Measurements from ENCODE around the gene ITGA7. TPM values are rescaled to one million over a fixed set of nuclear protein-coding genes. Genes with fewer than 3 reads are reported as not detected.

The ITGA7 gene
- total RNA-seq, 1 donor from 2014 or later = 7.7 TPM

DNA sequence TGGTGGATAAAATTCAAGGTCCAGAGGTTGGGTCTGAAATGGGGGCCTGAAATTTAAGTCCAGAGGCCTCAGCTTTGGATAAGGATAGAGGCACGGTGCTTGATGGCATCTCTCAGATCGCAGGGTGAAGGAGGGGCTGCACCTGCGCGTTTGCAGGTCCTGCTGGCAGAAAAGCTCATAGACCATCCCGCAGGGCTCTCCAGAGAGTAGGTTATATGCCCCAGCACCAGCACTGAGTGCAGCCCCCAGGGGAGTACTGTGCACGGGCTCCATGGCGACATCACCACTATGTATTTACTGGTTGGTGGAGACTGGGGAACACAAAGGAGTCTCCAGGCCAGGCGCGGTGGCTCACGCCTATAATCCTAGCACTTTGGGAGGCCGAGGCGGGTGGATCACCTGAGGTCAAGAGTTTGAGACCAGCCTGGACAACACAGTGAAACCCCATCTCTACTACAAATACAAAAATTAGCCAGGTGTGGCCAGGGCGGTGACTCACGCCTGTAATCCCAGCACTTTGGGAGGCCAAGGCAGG lies 25.4 kb upstream of the ITGA7 start:
- TF ChIP-seq, protein P1, sequence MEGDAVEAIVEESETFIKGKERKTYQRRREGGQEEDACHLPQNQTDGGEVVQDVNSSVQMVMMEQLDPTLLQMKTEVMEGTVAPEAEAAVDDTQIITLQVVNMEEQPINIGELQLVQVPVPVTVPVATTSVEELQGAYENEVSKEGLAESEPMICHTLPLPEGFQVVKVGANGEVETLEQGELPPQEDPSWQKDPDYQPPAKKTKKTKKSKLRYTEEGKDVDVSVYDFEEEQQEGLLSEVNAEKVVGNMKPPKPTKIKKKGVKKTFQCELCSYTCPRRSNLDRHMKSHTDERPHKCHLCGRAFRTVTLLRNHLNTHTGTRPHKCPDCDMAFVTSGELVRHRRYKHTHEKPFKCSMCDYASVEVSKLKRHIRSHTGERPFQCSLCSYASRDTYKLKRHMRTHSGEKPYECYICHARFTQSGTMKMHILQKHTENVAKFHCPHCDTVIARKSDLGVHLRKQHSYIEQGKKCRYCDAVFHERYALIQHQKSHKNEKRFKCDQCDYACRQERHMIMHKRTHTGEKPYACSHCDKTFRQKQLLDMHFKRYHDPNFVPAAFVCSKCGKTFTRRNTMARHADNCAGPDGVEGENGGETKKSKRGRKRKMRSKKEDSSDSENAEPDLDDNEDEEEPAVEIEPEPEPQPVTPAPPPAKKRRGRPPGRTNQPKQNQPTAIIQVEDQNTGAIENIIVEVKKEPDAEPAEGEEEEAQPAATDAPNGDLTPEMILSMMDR (conservative IDR thresholded peaks at IDR 0.05; ENCODE audit: low read depth, low read length) = no peak
- no peak overlapping the region for H3K4me3 ChIP-seq (ENCODE audit: low read depth, low read length)
- DNase-seq (ENCODE audit: low read depth) = no peak

DNA sequence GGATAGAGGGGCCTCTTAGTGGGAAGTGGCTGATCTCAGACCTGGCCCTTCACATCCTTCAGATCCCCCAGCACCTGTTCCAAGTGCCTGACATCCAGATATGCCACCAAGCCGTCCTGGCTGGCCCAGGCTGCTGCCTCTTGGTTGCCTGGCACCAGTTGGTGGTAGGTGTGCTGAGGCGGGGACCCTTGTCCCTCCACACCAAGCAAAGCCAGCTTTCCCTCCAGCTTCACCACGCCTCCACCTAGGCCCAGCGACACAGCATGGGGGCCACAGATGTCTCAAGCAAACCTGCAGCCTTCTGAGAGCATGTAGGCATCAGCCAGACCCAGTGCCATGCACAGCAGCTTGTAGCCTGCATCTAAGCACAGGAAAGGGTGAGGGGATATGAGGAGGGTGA lies 24.6 kb upstream of the ITGA7 start:
- TF ChIP-seq, protein P1 (conservative IDR thresholded peaks at IDR 0.05; ENCODE audit: low read depth, low read length) = no peak
- no peak overlapping the region for H3K4me3 ChIP-seq (ENCODE audit: low read depth, low read length)
- DNase-seq (ENCODE audit: low read depth) = no peak

DNA sequence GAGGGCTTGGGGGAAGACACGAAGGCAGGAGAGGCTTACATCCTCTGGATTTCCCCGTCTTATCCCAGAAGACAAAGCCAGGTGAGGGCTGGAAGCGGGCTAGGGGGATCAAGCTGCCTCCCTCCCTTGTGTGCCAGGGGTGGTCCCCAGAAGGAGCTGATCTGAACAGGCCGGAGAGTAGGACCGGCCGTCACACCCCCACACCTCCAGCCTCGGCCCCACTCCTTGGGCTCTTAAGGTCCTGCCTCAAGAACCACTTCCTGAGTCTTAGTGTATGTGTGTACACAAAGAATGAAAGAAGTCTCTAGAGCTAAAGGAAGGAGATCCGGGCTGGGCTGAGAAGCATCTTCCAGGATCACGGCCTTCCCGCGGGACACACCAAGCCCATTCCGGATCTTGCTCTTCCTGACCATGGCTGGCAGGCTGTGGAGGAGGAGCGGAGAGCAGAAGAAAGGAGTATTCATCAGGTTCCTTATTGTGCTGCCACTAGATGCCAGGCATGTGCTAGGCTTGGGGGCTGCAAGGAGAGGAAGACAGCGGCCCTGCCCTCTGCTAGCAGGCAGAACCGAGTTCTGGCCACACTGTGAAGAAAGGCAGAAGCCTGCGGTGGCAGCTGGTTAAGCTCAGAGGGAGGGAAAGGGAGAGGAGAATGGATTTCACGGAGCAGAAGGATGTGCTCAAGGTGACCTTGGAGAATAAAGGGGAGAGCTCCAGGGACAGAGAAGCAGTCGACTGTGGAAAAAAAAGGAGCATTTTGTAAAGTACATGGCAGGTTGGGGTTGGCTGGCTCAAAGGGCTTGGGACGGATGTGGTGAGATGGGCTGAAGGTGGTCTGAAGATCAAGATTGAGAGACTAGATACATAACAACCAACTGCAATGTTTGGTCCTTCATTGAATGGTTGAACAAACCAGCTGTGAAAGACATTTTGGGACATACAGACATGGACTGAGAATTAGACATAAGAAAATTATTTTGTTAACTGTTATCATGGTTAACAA lies 22.4 kb upstream of the ITGA7 start:
- TF ChIP-seq, protein P1 (conservative IDR thresholded peaks at IDR 0.05; ENCODE audit: low read depth, low read length) = peak; percentile 25
- peak overlapping the region; percentile 70 for H3K4me3 ChIP-seq (ENCODE audit: low read depth, low read length)
- no peak for DNase-seq (ENCODE audit: low read depth)

DNA sequence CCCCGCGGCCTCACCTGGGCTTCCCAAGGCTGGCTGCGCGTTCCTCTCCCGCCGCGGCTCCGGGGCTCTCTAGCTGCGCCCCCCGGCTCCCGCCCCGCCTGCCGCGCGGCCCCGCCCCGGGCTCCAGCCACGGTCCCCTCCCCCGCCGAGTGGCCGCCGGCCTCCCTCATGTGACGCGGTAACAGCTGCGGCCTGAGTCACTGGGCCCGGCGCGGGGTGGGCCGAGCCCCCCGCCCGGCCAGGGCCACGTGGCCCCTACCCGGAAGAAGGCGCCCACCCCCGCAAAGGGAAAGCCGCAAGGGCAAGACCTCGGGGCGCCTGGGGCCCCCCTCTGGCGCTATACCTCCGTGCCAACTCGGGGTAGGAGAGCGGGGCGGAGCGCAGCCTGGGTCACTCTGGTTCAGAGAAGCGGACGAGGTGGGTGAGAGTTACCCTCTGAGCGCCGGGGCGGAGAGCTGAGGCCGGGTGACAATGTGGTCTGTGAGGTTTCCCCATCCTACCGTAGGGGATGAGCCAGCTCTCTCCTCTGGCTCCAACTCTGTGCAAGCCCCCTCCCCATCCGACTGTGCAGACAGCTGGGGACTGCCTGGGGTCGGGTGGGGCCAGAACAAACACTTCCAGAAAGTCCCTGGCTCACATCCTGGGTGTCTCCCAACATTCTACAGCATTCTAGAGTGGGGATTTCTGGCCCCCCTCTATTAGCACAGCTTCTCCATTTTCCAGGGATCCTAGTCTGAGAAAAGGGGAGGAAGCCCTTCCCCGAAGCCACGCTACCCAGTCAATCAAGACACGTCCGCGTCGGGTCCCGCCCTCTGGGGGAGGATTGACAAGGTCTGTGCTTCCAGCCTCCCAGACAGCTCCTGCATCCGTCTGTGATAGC lies 21.5 kb upstream of the ITGA7 start, which contains the start of gene CD63:
CD63 (minus strand) TSS at position 71 of the 880 bp plus-strand sequence. CDS start 668 bp downstream, outside the sequence.
- H3K4me3 ChIP-seq (ENCODE audit: low read depth, low read length) = peak within 1 kb of the TSS; percentile 70
- no peak for DNase-seq (ENCODE audit: low read depth)
- TF ChIP-seq, protein P1 (conservative IDR thresholded peaks at IDR 0.05; ENCODE audit: low read depth, low read length) = no peak

DNA sequence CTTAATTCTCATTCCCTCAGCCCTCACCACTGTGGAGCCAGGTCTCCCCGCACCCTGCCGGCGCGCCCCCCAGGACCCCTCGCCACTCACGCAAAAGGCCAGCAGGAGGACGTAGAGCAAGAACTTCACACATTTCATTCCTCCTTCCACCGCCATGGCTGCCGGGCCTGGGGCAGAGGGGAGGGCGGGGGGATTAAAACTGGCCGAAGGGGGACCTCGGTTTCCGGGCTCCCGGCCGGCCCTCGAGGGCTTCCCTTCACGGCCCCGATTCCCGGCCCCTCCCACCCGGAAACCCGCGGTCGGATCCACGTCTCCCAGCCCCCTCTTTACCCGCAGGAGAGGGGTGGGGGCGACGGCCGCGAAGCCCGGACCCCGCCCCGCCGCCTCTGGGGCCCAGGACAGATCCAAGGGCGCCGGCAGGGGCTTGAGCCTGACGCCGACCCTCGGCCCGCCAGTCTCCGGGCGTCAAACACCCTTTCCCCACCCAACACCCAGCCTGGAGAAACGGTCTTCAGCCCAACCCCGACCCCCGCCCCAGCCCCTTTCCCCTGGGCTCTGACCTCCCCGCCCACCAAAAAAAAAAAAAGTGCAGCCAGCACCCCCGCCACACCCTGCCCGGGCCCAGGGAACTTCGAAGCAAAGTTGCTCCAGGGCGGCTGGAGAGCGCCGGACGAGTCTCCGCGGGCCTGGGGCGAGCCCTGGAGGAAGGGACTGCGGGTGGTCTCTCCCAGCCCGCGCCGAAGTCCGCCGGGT lies 20.7 kb upstream of the ITGA7 start:
- TF ChIP-seq, protein P1 (conservative IDR thresholded peaks at IDR 0.05; ENCODE audit: low read depth, low read length) = no peak
- peak overlapping the region; percentile 70 for H3K4me3 ChIP-seq (ENCODE audit: low read depth, low read length)
- DNase-seq (ENCODE audit: low read depth) = no peak

DNA sequence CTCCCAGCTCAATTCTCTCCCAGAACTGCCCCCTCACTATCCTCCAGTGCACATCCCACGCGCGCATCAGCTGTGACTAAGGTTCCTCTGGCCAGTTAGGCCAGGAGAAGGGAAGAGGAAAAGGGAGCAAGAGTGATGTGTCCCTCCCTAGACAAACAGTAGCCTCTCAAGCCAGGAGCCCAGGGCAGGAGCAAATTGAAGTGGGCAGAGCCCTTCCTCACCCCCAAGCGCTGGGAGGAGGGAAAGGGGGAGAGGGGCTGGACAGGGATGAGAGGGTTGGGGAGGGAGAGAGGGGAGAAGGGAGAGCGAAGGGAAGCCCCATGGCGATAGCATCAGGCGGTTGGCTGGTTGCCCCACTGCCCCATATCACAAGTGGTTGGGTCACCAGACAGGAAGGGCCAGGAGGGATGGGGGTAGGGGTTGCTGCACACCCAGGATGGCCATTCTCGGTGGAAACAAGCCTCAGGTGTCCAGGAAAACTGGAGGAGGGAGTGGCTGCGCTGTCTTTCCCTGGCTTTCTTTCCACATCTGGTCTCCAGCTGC lies 20.0 kb upstream of the ITGA7 start:
- DNase-seq (ENCODE audit: low read depth) = no peak
- peak overlapping the region; percentile 70 for H3K4me3 ChIP-seq (ENCODE audit: low read depth, low read length)
- TF ChIP-seq, protein P1 (conservative IDR thresholded peaks at IDR 0.05; ENCODE audit: low read depth, low read length) = no peak

Measured in epithelial cell of proximal tubule (primary cell).